Activated T-cell treated with anti-CD3 and anti-CD28 coated beads for 4 hours (primary cell): Measurements from ENCODE around the gene CFDP1.
"Not testable (repeated sequence)": the region's sequence is repeated elsewhere in the genome, so short reads cannot be mapped to it uniquely, and the experiment has no call there.

ENCODE experiments used
- DNase-seq: peaks from one replicate; pipeline ENCODE4 v3.0.0-alpha.2; 2020

Gene CFDP1

GRCh38 chr16:75286389-75286788 is 146.9 kb downstream of the CFDP1 start:
- no peak for DNase-seq

GRCh38 chr16:75282466-75283281 is 150.6 kb downstream of the CFDP1 start:
- no peak for DNase-seq

GRCh38 chr16:75281826-75282225 is 151.5 kb downstream of the CFDP1 start:
- no peak for DNase-seq

GRCh38 chr16:75281009-75281408 is 152.3 kb downstream of the CFDP1 start:
- DNase-seq = not testable (repeated sequence)

- no peak for DNase-seq
Observed at GRCh38 chr16:75280331-75280804, 152.9 kb downstream of the CFDP1 start.

GRCh38 chr16:75279305-75279704 is 154.0 kb downstream of the CFDP1 start:
- DNase-seq = no peak

GRCh38 chr16:75273054-75273925 is 160.0 kb downstream of the CFDP1 start:
- no peak for DNase-seq

DNA sequence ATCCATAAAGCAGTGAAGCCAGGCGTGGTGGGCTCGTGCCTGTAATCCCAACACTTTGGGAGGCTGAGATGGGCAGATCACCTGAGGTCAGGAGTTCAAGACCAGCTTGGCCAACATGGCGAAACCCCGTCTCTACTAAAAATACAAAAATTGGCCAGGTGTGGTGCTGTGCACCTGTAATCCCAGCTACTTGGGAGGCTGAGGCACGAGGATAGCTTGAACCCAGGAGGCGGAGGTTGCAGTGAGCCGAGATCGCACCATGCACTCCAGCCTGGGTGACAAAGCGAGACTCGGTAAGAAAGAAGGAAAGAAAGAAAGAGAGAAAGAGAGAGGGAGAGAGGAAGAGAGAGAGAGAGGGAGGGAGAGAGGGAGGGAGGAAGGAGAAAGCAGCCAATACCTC is 160.7 kb downstream of the CFDP1 start:
- not testable (repeated sequence) for DNase-seq

DNA sequence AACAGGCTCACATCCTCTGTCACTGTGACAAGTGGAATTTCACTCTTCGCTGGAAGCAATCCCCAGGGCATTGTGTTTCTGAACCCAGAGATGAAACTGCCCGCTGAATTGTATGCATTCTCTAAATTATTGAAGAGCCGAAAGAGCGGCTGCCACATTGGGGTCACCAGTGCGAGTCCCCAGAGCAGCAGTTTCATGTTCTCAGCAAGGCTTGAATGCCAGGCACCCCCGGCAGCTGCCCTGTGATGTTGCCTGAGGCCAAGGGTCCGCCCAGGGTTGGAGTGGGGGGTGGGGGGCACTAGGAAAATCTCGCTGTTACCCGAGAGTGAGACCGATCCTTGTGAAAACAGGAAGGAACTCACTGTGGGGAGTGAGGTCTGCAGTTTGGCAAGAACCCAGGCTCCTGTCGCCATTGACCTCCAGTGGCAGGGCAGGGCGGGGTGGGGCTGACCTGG is 161.2 kb downstream of the CFDP1 start:
- no peak for DNase-seq

DNA sequence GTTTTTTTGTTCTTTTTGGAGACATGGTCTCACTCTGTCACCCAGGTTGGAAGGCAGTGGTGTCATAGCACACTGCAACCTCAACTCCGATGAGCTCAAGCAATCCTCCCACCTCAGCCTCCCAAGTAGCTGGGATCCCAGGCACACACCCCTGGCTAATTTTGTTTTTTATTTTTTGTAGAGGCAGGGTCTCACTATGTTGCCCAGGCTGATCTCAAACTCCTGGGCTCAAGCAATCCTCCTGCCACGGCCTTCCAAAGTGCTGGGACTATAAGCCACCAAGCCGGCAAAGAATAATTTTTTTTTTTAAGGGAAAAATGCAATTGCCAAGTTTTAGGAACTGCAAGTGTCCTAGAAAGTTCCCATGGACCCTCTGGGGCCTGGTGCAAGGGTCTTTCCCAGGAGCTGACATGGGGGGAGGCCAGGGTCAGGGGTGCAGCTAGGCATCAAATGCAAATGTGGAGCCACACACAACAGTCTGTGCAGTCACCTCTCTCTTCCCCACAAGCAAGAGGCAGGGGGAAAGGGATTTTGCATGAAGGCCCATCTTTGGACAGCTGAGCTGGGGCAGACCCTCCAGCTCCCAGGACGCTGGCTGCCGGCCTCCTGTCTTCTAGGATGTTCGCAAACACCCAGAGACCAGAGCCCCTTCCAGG is 161.7 kb downstream of the CFDP1 start:
- DNase-seq = no peak

- not testable (repeated sequence) for DNase-seq
Observed at GRCh38 chr16:75269358-75269757, 163.9 kb downstream of the CFDP1 start.

DNA sequence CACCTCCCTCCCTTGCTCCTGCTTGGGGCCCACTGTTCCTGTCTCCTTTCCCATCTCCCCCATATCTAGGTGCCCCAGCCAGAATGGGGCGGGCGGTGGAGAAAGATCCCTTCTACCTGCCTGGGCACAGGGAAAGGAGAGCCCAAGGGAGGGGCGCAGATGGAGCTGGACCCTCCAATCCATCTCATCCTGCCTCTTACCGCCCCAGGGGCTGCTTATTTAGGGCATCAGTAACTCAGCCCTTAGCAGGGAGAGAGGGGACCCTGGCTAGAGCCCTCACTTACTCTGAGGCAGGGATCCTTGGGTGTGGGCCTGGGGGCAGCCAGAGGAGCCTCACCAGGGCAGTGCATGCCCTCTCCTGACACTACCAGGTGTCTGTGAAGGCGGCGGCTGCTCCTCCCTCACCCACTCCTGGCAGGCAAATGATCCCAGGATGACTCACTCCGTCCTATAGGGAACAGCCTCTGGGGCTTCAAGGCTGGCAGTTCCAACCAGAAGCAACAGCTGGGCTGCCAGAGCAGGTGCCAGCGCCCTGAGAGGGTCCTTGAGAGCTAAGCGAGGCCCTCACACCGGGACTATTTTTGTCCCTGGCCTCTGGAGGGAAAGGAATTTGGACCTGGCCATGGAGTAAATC is 165.6 kb downstream of the CFDP1 start:
- no peak for DNase-seq

DNA sequence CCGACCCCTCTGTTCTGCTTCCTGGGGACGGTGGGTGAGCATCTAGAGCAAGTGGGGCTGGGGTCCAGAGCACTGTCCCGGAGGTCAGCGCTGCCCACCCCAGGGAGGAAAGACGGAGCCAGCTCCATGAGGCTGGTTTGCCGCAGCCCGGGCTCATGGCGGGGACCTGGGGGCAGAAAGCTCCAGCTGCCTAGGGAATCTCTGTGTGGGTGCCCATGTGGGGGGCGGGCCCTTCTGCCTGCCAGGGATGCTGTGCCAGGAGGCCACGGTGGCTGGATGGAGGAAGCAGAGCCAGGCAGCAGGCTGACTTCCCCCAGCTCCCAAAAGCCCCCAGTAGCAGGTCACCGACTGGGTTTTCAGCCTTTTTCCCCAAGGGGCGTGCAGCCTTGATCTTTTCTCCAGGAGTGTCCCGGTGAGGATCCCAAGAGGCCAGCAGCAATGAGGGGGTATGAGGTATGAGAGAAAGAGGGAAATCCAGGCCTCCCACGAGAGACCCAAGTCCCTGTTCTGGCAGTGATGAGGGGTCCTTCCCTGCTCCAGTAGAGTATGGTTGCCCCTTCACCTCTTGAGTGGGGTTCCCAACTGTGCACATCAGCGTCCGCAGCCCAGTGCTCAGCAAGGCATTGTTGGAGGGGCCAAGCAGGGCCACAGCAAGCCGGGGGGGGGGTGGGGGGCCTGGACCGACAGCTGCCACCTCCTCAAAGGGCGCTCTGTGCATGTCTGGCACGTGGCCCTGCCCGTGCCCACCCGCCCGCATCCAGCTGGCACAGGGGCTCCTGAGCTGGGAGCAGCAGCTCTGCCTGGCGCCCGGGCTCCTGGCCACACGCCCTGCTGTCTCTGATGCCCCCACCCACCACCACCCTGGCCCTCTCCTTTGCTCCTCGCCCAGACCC is 166.3 kb downstream of the CFDP1 start:
- no peak for DNase-seq

DNA sequence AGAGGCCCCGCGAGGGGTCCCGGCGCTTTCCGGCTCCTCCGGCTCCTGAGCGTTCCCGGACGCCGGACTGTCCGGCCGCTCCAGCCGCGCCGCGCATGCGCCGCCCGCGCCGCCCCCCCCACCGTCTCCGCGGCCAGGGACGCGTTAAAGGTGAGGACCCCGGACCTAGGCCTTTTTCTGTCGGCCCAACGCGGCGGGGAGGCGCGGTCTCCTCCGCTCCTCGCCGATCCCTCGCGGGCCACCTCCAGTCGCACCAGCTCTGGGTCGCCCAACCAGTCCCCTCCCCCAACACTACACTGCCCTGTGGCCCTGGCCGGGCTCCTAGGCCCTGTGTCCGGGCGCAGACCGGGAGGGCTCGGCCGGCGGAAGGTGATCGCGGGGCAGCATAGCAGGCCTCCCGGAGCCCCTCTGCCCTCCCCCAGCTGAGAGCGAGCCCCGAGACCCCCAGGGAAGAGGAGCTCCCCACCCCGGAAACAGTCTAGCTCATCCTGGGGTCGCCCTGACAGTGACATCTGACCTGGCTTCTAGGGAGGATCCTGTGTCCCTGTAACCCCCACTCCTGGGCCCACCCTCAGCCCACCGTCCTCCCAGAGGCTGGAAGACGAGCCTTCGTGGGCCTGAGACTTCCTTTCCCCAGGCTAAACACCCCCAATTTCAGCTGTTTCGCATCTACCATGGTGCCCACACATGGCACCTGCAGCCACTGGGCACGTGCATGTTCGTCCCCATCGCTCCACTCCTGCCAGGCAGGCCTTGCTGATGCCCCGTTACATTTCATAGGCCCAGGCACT is 167.2 kb downstream of the CFDP1 start:
- no peak for DNase-seq

GRCh38 chr16:75264999-75265910 is 168.0 kb downstream of the CFDP1 start:
- DNase-seq = no peak

DNA sequence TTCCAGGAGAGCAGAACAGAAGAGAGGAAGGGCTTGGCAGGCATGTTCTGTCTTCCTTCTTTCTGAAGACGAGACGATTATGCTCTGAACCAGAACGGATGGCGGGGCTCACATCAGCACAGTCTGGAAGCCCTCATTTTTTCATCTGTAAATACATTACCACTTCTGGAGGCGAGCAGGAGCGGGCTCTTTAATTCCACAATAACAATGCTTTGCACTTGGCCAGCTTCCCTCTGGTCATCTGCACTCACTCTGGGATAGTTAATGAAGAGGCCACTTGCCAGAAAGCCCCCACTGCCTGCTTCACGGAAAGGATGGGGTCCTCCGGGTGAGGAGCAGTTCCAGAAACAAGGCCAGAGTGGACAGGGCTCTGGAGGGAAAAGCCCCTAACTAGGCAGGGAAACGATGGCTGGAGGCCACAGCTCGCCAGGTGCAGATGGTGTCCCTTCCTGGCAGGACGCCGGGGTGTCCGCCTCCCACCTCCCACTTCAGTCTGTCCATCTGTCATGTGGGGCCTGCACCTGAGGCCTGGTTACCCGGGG is 168.8 kb downstream of the CFDP1 start:
- DNase-seq = no peak

DNA sequence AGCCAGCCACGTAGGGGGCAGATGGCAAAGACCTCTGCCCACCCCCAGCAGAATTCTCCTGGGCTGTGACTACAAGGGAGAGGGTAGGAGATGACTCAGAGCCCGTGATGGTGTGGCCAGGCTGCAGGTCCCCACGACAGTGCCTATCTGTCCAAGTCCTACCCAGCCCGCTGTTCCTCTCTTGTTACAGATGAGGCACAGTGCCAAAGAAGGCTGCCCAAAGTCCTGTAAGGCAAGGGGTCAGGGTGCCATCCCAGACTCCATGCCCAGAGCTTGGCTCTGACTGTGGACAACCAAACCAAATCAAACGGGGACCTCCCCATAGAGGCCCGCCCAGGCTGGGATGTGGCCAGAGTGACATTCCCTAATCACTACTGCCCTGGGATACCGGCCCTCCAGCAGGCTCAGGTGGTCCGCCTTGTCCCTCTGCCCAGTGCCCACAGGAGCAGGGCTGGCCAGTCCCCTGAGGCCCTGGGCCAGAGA is 169.3 kb downstream of the CFDP1 start:
- no peak for DNase-seq

DNA sequence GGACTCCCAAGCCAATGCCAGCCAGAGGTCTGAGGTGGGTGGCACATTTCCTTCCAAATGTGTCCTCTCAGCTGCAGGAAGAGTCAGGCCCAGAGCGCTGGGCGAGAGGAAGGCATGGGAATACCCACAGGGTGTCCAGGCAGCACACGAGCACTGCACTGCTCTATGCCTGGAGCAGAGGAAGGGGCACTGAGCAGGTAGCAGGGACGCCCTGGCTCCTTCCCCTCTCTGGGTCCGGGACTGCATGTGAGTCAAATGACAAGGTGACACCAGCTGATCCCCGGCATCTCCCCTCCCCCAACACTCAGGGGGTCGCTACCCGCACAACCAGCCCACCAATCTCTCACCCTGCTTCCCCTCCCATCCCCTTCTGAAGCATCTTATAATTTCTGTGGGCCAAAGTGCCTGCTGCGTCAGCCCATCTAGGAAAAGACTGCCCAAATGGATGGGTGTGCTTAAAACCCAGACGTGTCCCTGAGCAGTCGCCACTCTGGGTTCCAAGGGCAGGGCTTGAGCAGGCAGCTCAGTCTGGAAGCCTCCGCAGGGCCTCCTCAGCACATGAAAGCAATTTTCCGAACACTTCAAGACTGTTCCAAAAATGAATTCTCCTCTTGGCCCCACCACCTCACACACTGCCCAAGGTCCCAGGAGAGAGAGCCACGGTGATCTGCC is 169.9 kb downstream of the CFDP1 start:
- no peak for DNase-seq

GRCh38 chr16:75262800-75263127 is 170.5 kb downstream of the CFDP1 start:
- no peak for DNase-seq
